ENCODE measurements around the gene PRKCQ. TPM values are rescaled to one million over a fixed set of nuclear protein-coding genes. Genes with fewer than 3 reads are reported as not detected.

Gene PRKCQ
- polyA plus RNA-seq, 6 donors from 2014 or later: 0.08 to 0.35 (median 0.17) TPM; not detected in 2

DNA sequence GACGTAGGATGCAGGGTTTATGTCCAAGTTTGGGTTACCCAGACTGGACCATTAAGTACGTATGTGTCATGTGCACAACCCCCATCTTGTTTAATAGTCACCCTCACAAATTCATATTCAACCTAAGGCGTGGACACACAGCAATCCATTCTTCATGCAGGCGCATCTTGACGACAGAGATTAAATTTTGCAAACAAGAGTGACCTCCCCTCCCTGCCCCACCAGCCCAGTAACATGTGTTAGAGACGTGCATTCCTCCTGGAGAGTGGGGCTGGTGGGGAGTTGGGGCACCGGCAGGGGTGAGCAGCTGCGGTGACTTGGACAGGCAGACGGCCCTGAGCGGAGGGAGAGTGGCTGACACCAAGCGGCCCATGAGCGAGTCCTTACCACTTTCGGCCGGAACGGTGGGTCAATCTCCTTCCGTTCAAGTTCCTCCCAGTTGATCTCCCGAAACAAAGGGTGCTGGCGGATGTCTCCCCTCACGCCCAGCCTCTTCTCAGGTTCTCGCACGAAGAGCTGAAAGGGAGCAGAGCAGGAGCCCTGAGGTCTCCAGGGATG lies 149.6 kb downstream of the PRKCQ start:
- Mint-ChIP-seq H3K36me3 (no peaks in the 10 kb centered on the region), H3K4me3 (no peak overlapping the region), H3K4me1 (no peaks in the 10 kb centered on the region), H3K27ac (no peak overlapping the region), H3K9me3 (no peaks in the 10 kb centered on the region), H3K27me3 (no peaks in the 10 kb centered on the region)
- ATAC-seq (ENCODE audit: low read depth in 2 of 2): no peak
- no peak for DNase-seq

DNA sequence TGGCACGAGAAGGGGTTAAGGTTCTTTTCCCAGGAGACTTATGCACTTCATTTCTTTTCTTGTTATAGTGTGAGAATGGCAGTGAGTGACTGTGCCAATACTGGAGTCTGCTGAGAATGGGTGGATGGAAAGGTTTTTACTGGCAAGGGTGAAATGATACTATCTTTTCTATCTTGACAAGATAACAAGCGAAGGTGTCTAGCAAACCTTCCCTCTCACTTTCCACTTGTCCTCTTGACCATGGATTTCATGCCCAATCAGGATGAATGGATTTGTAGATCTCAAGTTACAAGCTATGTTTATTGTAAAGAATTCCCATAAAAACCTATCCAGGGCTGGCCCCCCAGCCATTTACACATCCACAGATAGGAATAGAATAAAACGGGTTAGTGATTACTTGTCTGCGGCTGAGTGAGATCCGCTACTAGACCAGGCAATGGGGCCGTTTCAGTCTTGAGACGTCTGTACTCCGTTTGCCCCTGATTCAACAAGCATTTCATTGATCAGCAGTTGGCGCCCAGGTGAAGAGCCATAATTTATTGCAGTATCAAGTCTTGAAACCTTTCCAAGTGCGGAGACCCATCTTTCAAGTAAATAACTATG lies 152.6 kb downstream of the PRKCQ start:
- Mint-ChIP-seq H3K4me3 (peak overlapping the region in 1 of 8 donors; percentile 71), H3K4me1 (no peaks in the 10 kb centered on the region), H3K27ac (no peak overlapping the region)

DNA sequence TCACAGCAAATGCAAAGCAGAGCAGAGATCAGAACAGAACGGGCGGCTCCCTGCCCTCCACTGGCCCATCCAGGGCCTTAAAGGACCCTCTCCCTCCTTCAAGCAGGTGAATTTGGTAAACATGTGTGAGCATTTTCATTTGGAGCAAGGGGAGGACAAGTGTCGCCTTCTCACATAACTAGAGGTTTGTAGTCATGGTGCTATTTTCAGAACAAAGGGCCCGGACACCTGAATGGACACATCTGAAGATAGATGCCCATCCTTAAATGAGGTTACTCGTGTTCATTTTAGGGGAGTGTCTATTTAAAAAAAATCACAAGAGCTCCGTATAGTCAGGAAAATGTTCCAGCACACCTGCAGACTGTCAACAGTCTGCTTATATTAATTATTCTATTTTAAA lies 153.8 kb downstream of the PRKCQ start:
- DNase-seq: no peak
- Mint-ChIP-seq H3K9me3 (no peaks in the 10 kb centered on the region), H3K27me3 (peaks cover 0 to 8% (median 5%) of the 10 kb centered on the region in 3 donors), H3K36me3 (no peaks in the 10 kb centered on the region), H3K4me1 (no peaks in the 10 kb centered on the region), H3K4me3 (no peak overlapping the region), H3K27ac (no peak overlapping the region)
- ATAC-seq (ENCODE audit: low read depth in 2 of 2): no peak

More for the DNA sequence above, 152.6 kb downstream of the PRKCQ start:
- H3K27me3 Mint-ChIP-seq: peaks cover 0 to 8% (median 5%) of the 10 kb centered on the region in 3 donors
- no peaks in the 10 kb centered on the region for H3K9me3 Mint-ChIP-seq
- DNase-seq (no peak), ATAC-seq (ENCODE audit: low read depth in 2 of 2) (no peak)
- no peaks in the 10 kb centered on the region for H3K36me3 Mint-ChIP-seq

- H3K9me3 Mint-ChIP-seq: no peaks in the 10 kb centered on the region
- peaks cover 4 to 8% (median 5%) of the 10 kb centered on the region in 3 donors for H3K27me3 Mint-ChIP-seq
- H3K4me1 Mint-ChIP-seq: no peaks in the 10 kb centered on the region
- ATAC-seq (ENCODE audit: low read depth in 2 of 2) (no peak), DNase-seq (no peak)
- H3K36me3 Mint-ChIP-seq: no peaks in the 10 kb centered on the region
- no peak overlapping the region for H3K27ac Mint-ChIP-seq
- H3K4me3 Mint-ChIP-seq: no peak overlapping the region
Measured at GRCh38 chr10:6423413-6424170, 156.5 kb downstream of the PRKCQ start.

- Mint-ChIP-seq H3K27me3 (peaks cover 4 to 8% (median 5%) of the 10 kb centered on the region in 3 donors), H3K9me3 (no peaks in the 10 kb centered on the region), H3K4me3 (no peak overlapping the region), H3K27ac (peak overlapping the region in 1 of 6 donors; percentile 57), H3K4me1 (no peaks in the 10 kb centered on the region), H3K36me3 (no peaks in the 10 kb centered on the region)
- DNase-seq (no peak), ATAC-seq (ENCODE audit: low read depth in 2 of 2) (no peak)
Measured at GRCh38 chr10:6423004-6423403, 157.1 kb downstream of the PRKCQ start.

- no peaks in the 10 kb centered on the region for H3K9me3 Mint-ChIP-seq
- no peak for ATAC-seq (ENCODE audit: low read depth in 2 of 2)
- no peak overlapping the region for H3K4me3 Mint-ChIP-seq
- peaks cover 0 to 4% (median 0%) of the 10 kb centered on the region in 3 donors for H3K27me3 Mint-ChIP-seq
- H3K36me3 Mint-ChIP-seq: no peaks in the 10 kb centered on the region
- no peaks in the 10 kb centered on the region for H3K4me1 Mint-ChIP-seq
- no peak for DNase-seq
- no peak overlapping the region for H3K27ac Mint-ChIP-seq
Measured at GRCh38 chr10:6418613-6419216, 161.4 kb downstream of the PRKCQ start.

- H3K36me3 Mint-ChIP-seq: no peaks in the 10 kb centered on the region
- no peak overlapping the region for H3K27ac Mint-ChIP-seq
- ATAC-seq (ENCODE audit: low read depth in 2 of 2) (no peak), DNase-seq (no peak)
- peaks cover 0 to 4% (median 0%) of the 10 kb centered on the region in 3 donors for H3K27me3 Mint-ChIP-seq
- H3K9me3 Mint-ChIP-seq: no peaks in the 10 kb centered on the region
- H3K4me1 Mint-ChIP-seq: no peaks in the 10 kb centered on the region
- H3K4me3 Mint-ChIP-seq: no peak overlapping the region
Measured at GRCh38 chr10:6418167-6418566, 161.9 kb downstream of the PRKCQ start.

DNA sequence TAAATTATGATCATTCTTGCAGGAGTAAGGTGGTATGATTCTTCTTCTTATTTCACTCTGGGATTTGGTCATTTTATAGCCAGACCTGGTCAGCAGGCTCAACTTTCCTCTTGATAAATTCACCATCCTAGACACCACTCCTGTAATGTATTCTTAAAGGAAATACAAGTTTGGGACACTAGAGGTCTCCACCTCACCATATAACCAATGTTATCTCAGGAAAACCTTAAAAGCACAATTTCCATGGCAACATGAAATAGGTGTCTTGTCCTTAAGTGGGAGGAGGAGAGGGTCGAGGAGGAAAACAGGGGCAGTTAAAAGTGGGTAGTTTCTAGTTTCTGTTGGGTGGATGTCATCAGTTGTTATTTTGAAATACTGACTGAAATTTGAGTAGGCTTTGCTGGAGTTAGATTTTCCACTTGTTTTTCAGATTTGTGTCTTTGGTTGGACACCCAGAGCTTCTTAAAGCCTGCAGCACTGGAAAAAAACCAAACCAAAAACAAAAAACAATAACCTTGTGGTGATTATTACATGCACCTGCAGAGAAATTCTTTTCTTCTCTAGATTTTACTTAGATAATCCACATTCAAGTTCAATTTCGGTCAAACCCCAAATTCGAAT lies 163.1 kb downstream of the PRKCQ start:
- DNase-seq: peak; percentile 29
- no peak overlapping the region for H3K4me3 Mint-ChIP-seq
- no peaks in the 10 kb centered on the region for H3K9me3 Mint-ChIP-seq

DNA sequence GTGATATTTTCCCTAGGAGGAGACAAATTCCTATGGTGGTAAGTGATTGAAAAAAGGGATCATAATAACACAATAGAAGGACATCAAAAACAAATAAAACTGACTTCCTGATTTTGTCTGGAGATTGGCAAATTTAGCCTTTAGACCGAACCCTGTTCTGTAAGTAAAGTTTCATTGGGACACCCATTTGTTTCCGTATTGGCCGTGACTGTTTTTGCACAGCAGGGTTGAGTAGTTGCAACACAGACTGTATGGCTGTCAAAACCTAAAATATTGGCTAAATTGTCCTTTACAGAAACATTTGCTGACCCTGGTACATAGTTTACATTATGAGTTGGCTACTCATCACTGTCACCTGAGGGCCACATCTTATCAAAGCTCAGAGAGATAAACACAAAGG lies 168.6 kb downstream of the PRKCQ start:
- H3K4me1 Mint-ChIP-seq: peaks cover 0 to 6% (median 3%) of the 10 kb centered on the region in 3 donors
- no peak overlapping the region for H3K27ac Mint-ChIP-seq
- no peak overlapping the region for H3K4me3 Mint-ChIP-seq
- H3K36me3 Mint-ChIP-seq: no peaks in the 10 kb centered on the region
- peaks cover 8 to 19% (median 13%) of the 10 kb centered on the region in 3 donors for H3K27me3 Mint-ChIP-seq
- ATAC-seq (ENCODE audit: low read depth in 2 of 2): no peak
- H3K9me3 Mint-ChIP-seq: no peaks in the 10 kb centered on the region
- no peak for DNase-seq

More for the DNA sequence above, 163.1 kb downstream of the PRKCQ start:
- ATAC-seq (ENCODE audit: low read depth in 2 of 2): peak in 1 of 2 donors; percentile 48
- Mint-ChIP-seq H3K27ac (no peak overlapping the region), H3K4me1 (no peaks in the 10 kb centered on the region), H3K27me3 (peaks cover 0 to 5% (median 4%) of the 10 kb centered on the region in 3 donors), H3K36me3 (no peaks in the 10 kb centered on the region)

DNA sequence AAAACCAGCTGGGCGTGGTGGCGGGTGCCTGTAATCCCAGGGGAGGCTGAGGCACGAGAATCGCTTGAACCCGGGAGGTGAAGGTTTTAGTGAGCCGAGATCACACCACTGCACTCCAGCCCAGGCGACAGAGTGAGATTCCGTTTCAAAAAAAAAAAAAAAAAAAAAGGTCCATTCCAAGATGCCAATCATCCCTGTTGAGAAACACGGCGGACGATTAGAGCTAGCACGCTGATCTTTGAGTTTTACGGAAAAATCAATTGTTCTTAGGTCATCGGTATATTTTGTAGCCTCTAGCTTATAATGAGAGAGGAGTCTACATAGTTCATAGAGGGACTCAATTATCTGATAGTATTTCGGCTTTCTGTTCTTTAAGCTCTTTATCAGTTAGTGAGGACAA lies 169.2 kb downstream of the PRKCQ start:
- no peaks in the 10 kb centered on the region for H3K36me3 Mint-ChIP-seq
- H3K4me1 Mint-ChIP-seq: peaks cover 0 to 6% (median 3%) of the 10 kb centered on the region in 3 donors
- no peaks in the 10 kb centered on the region for H3K9me3 Mint-ChIP-seq
- DNase-seq (no peak), ATAC-seq (ENCODE audit: low read depth in 2 of 2) (no peak)
- peak overlapping the region in 1 of 6 donors; percentile 42 for H3K27ac Mint-ChIP-seq
- peaks cover 8 to 23% (median 13%) of the 10 kb centered on the region in 3 donors for H3K27me3 Mint-ChIP-seq
- H3K4me3 Mint-ChIP-seq: no peak overlapping the region

GRCh38 chr10:6409971-6410643 lies 170.0 kb downstream of the PRKCQ start:
- DNase-seq (no peak), ATAC-seq (ENCODE audit: low read depth in 2 of 2) (no peak)
- peaks cover 14 to 23% (median 18%) of the 10 kb centered on the region in 3 donors for H3K27me3 Mint-ChIP-seq
- H3K36me3 Mint-ChIP-seq: no peaks in the 10 kb centered on the region
- H3K9me3 Mint-ChIP-seq: no peaks in the 10 kb centered on the region
- H3K4me1 Mint-ChIP-seq: peaks cover 0 to 6% (median 3%) of the 10 kb centered on the region in 3 donors
- H3K27ac Mint-ChIP-seq: peak overlapping the region in 1 of 6 donors; percentile 42
- no peak overlapping the region for H3K4me3 Mint-ChIP-seq

DNA sequence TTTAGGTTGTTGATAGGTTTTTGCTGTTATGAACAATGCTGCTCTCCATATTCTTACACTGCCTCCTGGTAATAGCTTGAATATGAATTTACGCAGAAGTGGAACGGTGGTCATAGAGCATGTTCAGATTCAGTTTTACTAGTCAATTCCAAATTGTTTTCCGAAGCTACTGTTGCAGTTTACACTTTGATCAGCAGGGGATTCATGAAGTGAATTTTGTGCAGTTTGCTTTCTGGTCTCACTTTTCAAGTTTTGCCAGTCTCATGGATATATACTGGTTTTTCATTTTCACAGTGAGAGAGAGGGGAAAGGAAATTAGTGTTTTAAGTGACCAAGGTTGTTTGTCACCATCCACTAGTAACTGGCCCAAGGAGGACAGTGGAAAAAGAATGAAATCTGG lies 171.3 kb downstream of the PRKCQ start:
- ATAC-seq (ENCODE audit: low read depth in 2 of 2): no peak
- H3K36me3 Mint-ChIP-seq: no peaks in the 10 kb centered on the region
- no peak for DNase-seq
- H3K4me3 Mint-ChIP-seq: no peak overlapping the region
- peaks cover 0 to 6% (median 3%) of the 10 kb centered on the region in 3 donors for H3K4me1 Mint-ChIP-seq
- no peaks in the 10 kb centered on the region for H3K9me3 Mint-ChIP-seq
- peak overlapping the region in 1 of 6 donors; percentile 33 for H3K27ac Mint-ChIP-seq
- peaks cover 22 to 31% (median 23%) of the 10 kb centered on the region in 3 donors for H3K27me3 Mint-ChIP-seq

Measured in naive B cell (primary cell).